Adipocyte (in vitro differentiated cells): Measurements from ENCODE around the gene CHL1.
A peak's percentile ranks its signal among the peaks of the same experiment; 100 is the strongest.
"Not testable (repeated sequence)": the region's sequence is repeated elsewhere in the genome, so short reads cannot be mapped to it uniquely, and the experiment has no call there.

Source experiments
- DNase-seq: peaks from one replicate; pipeline ENCODE4 v3.0.0-alpha.2; 2015; ENCODE audit warnings: low read depth
- H3K27me3 ChIP-seq: replicated peaks from 2 replicates; pipeline ENCODE4 v1.7.0; 2013; ENCODE audit warnings: mild to moderate bottlenecking, low read length, moderate library complexity; ENCODE audit not compliant: control insufficient read depth, insufficient read depth
- H3K36me3 ChIP-seq: 2 replicates; pipeline ENCODE4 v1.7.0; 2013; ENCODE audit warnings: low read length, mild to moderate bottlenecking, moderate library complexity; ENCODE audit not compliant: control insufficient read depth, insufficient read depth, severe bottlenecking
- H3K4me1 ChIP-seq: 2 replicates; pipeline ENCODE4 v1.7.0; 2013; ENCODE audit warnings: mild to moderate bottlenecking, low read length, moderate library complexity; ENCODE audit not compliant: control insufficient read depth, insufficient read depth
- H3K4me3 ChIP-seq: 2 replicates; pipeline ENCODE4 v1.7.0; 2013; ENCODE audit warnings: mild to moderate bottlenecking, low read length, moderate library complexity
- H3K9ac ChIP-seq: 2 replicates; pipeline ENCODE4 v1.7.0; 2013; ENCODE audit warnings: mild to moderate bottlenecking, low read length, moderate library complexity
- H3K9me3 ChIP-seq: 2 replicates; pipeline ENCODE4 v1.7.0; 2013; ENCODE audit warnings: mild to moderate bottlenecking, low read length, moderate library complexity; ENCODE audit not compliant: control insufficient read depth

Gene CHL1

DNA sequence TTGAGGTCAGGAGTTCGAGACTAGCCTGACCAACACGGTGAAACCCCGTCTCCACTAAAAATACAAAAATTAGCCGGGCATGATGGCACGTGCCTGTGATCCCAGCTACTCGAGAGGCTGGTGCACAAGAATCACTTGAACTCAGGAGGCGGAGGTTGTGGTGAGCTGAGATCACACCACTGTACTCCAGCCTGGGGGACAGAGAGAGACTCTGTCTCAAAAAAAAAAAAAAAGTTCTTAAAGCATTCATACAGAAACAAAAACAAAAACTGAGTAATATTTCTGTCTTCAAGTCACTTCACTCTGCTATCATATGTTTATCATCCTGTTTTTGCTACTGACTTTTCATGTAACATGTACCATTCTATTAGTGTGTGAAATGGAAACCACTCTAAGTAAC, 169.7 kb downstream of the CHL1 start:
- H3K9me3 ChIP-seq = not testable (repeated sequence)

DNA sequence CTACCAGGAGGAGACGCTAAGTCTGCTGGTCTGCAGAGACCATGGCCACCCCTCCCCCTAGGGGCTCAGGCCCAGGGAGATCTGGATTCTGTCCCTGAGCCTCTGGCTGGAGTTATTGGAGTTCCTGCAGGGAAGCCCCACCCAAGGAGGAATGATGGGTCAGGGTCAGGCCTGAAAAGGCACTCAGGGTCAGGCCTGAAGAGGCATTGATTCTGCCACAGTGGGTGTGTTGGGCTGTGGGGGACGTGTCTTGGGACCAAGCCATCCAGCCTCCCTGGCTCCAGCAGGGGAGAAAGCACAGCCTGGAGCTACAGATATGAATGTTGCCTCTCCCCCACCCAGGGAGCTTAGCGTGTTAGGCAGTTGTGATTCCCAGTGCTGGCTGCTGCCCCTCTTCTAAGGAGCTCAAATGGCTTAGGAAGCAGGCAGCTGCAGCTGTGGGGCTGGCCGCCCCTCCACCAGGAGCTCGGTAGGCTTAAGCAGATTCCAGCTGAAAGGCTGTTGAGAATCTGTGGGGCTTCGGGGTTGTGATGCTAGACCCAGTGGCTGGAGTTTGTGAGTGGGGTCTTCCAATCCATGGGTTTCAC, 176.7 kb downstream of the CHL1 start:
- Histone ChIP-seq H3K9ac (no peak overlapping the region), H3K27me3 (no peaks in the 10 kb centered on the region), H3K4me1 (no peaks in the 10 kb centered on the region), H3K36me3 (no peaks in the 10 kb centered on the region), H3K4me3 (no peak overlapping the region), H3K9me3 (peaks cover 10% of the 10 kb centered on the region)
- no peak for DNase-seq

More for the DNA sequence above, 169.7 kb downstream of the CHL1 start:
- not testable (repeated sequence) for H3K9ac ChIP-seq, DNase-seq, H3K27me3 ChIP-seq, H3K4me3 ChIP-seq
- Histone ChIP-seq H3K36me3 (peaks cover 26% of the 10 kb centered on the region), H3K4me1 (peaks cover 16% of the 10 kb centered on the region)

DNA sequence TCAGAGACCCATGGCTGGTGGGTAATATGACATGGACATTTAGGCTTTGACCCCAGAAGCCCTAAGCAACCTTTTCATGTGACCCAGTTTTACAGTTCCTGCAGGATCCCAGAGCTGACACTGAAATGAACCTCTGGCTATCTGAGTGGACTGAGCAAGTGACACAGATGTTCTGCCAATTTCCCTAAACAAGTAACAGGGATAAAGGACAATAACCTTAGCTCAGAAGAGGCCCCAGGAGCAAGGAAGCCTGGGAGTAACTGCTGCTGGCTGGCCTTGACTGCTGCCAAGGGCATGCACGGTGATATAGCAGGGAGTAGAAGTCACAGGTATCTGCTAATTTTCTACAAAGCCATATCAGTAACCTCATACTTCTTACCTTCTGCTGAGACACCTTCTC, 177.9 kb downstream of the CHL1 start:
- no peak overlapping the region for H3K4me3 ChIP-seq
- no peak overlapping the region for H3K9ac ChIP-seq
- H3K4me1 ChIP-seq = no peaks in the 10 kb centered on the region
- no peak for DNase-seq
- H3K27me3 ChIP-seq = no peaks in the 10 kb centered on the region
- peaks cover 6% of the 10 kb centered on the region for H3K9me3 ChIP-seq
- no peaks in the 10 kb centered on the region for H3K36me3 ChIP-seq

DNA sequence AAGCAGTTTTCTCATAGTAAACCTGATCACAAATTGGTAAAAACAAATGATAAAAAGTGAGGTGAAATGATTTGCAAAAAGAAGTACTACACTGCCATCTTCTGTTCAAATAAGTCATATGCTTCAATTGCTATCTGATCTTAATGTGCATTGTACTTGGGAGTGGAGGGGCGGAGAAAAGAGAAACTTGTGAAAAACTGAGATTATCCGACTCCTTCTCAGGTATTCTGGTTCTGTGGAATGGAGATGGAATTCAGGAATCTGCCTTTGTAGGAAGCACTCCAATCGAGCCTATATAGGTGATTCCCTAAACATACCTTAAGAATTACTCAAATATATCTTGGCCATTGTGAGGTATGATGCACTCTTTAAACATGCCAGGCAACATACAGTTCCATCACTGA, 180.6 kb downstream of the CHL1 start:
- Histone ChIP-seq H3K4me3 (no peak overlapping the region), H3K4me1 (peaks cover 11% of the 10 kb centered on the region), H3K9ac (no peak overlapping the region), H3K27me3 (no peaks in the 10 kb centered on the region), H3K9me3 (no peaks in the 10 kb centered on the region), H3K36me3 (no peaks in the 10 kb centered on the region)
- peak; percentile 23 for DNase-seq

DNA sequence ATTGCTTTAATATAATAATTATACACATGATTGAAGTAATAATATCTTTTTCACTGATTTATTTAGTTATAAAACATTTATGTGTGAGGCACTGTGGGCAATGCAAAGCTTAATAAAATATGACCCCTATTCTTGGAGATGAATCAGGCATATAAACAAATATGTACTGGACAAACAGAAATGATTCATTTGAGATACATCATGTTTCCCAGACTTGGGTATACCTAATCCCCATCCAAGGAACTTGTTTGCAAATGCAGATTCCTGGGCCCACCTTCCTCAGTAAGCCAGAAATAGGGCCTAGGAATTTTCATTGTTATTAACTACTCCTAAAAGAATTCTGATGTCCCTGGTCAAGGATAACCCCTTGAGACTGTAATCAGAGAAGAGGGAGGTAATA, 184.2 kb downstream of the CHL1 start:
- no peaks in the 10 kb centered on the region for H3K36me3 ChIP-seq
- H3K4me1 ChIP-seq = peaks cover 29% of the 10 kb centered on the region
- no peak overlapping the region for H3K4me3 ChIP-seq
- no peak overlapping the region for H3K9ac ChIP-seq
- DNase-seq = no peak
- no peaks in the 10 kb centered on the region for H3K27me3 ChIP-seq
- no peaks in the 10 kb centered on the region for H3K9me3 ChIP-seq

DNA sequence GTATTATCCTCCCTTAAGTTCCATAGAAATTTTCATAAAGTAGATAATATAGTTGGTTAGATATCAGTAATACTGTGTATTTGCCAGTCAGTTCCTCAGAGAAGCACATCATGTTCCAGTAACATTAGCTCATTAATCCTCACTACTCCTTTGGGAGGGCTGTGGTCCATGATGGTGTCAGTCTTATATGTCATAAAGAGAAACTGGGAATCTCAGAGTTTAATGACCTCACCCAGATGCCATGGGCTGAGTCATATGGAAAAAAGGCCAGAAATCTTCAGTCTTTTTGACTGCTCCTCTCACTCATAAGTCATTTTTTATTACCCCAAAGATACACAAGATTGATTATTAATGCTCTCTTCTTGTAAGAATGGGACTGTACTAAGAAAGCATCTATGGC, 188.6 kb downstream of the CHL1 start:
- peaks cover 31% of the 10 kb centered on the region for H3K4me1 ChIP-seq
- DNase-seq = no peak
- H3K27me3 ChIP-seq = no peaks in the 10 kb centered on the region
- no peak overlapping the region for H3K4me3 ChIP-seq
- peaks cover 11% of the 10 kb centered on the region for H3K36me3 ChIP-seq
- H3K9ac ChIP-seq = no peak overlapping the region
- H3K9me3 ChIP-seq = no peaks in the 10 kb centered on the region

DNA sequence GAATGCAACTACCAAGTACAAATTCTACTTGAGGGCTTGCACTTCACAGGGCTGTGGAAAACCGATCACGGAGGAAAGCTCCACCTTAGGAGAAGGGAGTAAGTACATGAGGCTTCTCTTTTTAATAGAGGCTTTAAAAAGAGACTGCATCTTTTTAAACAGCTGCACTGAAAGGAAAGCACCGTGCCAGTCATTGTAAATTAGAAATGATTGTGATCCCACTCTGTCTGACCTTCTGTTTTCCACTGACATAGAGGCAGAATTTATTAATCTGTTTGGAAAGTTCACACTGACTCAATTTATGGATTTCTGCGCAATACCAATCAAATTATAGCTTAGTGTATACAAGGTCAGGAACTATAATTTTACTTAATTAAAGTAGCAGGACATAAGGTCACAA, 198.2 kb downstream of the CHL1 start:
- H3K9me3 ChIP-seq = no peaks in the 10 kb centered on the region
- no peak for DNase-seq
- no peak overlapping the region for H3K9ac ChIP-seq

DNA sequence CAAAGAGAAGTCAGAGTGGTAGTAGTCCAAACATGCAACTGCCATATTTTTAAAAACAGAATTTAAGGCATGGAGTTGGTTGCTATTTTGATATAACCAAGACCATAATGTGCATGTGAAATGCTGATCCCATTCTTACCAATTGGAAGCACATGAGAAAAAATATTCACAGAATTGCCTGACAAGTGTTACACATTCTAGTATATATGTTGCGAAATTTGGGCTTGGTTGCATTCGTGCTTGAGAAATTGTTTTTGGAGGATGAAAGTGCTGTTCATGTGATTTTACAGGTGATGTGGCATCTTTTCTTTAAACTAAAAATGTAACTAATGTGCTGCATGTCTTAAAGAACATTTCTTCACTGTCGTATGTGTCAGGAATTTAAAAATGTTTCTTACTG, 199.7 kb downstream of the CHL1 start:
- H3K36me3 ChIP-seq = peaks cover 29% of the 10 kb centered on the region
- H3K27me3 ChIP-seq = no peaks in the 10 kb centered on the region
- no peak overlapping the region for H3K9ac ChIP-seq
- DNase-seq = no peak
- H3K4me1 ChIP-seq = peaks cover 4% of the 10 kb centered on the region
- no peak overlapping the region for H3K4me3 ChIP-seq
- no peaks in the 10 kb centered on the region for H3K9me3 ChIP-seq

More for the DNA sequence above, 198.2 kb downstream of the CHL1 start:
- no peak overlapping the region for H3K4me3 ChIP-seq
- H3K4me1 ChIP-seq = peaks cover 4% of the 10 kb centered on the region
- H3K36me3 ChIP-seq = peaks cover 35% of the 10 kb centered on the region
- no peaks in the 10 kb centered on the region for H3K27me3 ChIP-seq

DNA sequence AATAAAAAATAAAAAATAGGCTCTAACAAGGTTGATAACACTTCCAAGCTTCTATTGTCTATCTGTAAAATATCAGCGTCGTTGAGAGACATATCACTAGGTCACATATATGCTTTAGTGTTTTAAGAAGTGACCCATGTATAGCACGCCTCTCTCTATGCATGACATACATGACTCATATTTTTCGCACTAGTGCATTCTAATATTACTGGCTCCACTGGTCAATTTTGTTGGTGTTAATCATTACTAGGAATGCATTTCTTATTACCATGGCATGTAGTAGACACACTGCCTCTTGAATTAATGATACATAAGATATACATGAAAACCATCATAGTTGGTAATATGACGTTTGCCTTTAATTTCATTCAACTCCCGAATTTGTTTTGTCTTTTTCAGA, 203.1 kb downstream of the CHL1 start:
- no peaks in the 10 kb centered on the region for H3K9me3 ChIP-seq
- DNase-seq = no peak
- H3K4me1 ChIP-seq = peaks cover 4% of the 10 kb centered on the region
- no peak overlapping the region for H3K9ac ChIP-seq
- peaks cover 50% of the 10 kb centered on the region for H3K36me3 ChIP-seq
- no peak overlapping the region for H3K4me3 ChIP-seq
- no peaks in the 10 kb centered on the region for H3K27me3 ChIP-seq

DNA sequence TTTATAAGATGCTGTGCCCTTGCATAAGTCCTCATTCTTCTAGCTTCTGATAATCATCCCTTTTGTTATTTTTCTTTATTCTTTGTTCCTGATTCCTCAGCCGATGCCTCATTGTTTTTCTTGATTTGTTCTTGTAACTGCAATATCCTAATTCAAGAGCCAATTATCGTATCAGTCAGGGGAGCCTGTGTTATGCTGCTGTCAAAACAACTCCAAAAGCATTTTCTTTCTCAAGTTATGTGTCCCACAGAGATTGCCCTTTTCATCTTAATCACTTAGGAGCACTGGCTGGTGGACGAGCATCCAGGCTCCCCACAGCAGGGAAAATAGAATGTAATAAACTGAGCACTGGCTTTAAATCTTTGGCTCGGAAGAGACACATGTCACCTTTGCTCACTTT, 207.3 kb downstream of the CHL1 start:
- peaks cover 52% of the 10 kb centered on the region for H3K36me3 ChIP-seq
- H3K9me3 ChIP-seq = no peaks in the 10 kb centered on the region
- H3K9ac ChIP-seq = no peak overlapping the region
- no peak for DNase-seq
- H3K4me1 ChIP-seq = no peaks in the 10 kb centered on the region
- no peaks in the 10 kb centered on the region for H3K27me3 ChIP-seq
- H3K4me3 ChIP-seq = no peak overlapping the region

DNA sequence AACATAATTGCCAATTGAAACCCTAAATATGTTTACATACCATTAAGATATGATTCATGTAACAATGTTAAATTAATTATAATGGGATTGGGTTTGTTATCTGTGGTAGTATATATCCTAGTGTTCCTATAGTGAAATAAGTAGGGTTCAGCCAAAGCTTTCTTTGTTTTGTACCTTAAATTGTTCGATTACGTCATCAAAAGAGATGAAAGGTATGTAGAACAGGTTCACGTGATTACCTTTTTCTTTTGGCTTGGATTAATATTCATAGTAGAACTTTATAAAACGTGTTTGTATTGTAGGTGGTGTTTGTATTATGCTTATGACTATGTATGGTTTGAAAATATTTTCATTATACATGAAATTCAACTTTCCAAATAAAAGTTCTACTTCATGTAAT, 212.4 kb downstream of the CHL1 start:
- no peak for DNase-seq
- Histone ChIP-seq H3K9ac (no peak overlapping the region), H3K9me3 (no peaks in the 10 kb centered on the region), H3K27me3 (no peaks in the 10 kb centered on the region), H3K4me3 (no peak overlapping the region), H3K4me1 (no peaks in the 10 kb centered on the region), H3K36me3 (peaks cover 17% of the 10 kb centered on the region)

DNA sequence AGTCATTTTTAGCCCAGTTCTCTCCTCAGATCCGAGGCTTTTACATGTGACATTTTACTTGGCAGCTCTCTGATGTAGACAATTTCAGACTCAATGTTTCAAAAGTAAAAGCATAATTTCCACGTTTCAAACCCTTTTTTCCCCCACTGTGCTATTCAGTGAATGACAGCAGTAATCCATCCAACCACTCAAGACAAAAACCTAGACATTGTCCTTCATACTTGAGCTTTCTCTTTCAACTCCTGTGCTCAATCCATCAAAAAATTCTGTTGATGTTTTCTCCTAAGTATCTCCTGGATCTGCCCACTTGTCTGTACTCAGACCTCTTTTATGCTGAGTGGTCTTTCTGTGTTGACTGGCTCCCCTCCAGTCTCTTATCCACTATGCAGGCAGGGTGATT, 214.7 kb downstream of the CHL1 start:
- H3K4me1 ChIP-seq = no peaks in the 10 kb centered on the region
- H3K27me3 ChIP-seq = no peaks in the 10 kb centered on the region
- H3K9ac ChIP-seq = no peak overlapping the region
- peaks cover under 1% of the 10 kb centered on the region for H3K36me3 ChIP-seq
- DNase-seq = no peak
- H3K4me3 ChIP-seq = no peak overlapping the region
- H3K9me3 ChIP-seq = no peaks in the 10 kb centered on the region
